H1 (cell line): ENCODE measurements around the gene FANCD2OS. TPM values are rescaled to one million over a fixed set of nuclear protein-coding genes. Genes with fewer than 3 reads are reported as not detected.

Experiments used
- CTCF ChIA-PET: fragments of 300-600 bp; sonication (Branson Sonifier 250); formaldehyde crosslinking; loops from one replicate; lab custom pipeline; 2021; ENCODE audit not compliant: partially characterized antibody; lab: Charles Lee
- POLR2A ChIA-PET: fragments of 300-600 bp; sonication (Branson Sonifier 250); formaldehyde crosslinking; loops from one replicate; lab custom pipeline; 2021; ENCODE audit warnings: inconsistent platforms; ENCODE audit not compliant: partially characterized antibody; lab: Charles Lee
- DNase-seq, 2 experiments: peaks; one replicate each; pipeline versions ENCODE4 v3.0.0 to v3.0.0-alpha.2; 2010 to 2022; ENCODE audit warnings: low spot score in 2 of 2, low read depth in 1 of 2, mixed read lengths in 1 of 2
- FAIRE-seq: peaks from 2 replicates; lab custom pipeline; 2011; peaks lifted over from hg19 to GRCh38; lab: Jason Lieb, UNC
- H2AFZ ChIP-seq: 2 replicates; pipeline ENCODE4 v1.8.1; 2012; ENCODE audit warnings: low read length, inconsistent platforms
- H2AK5ac ChIP-seq: 2 replicates; pipeline ENCODE4 v1.6.1; 2013; ENCODE audit warnings: low read depth, low read length
- H2BK120ac ChIP-seq: replicated peaks from 2 replicates; pipeline ENCODE3; 2013; ENCODE audit warnings: low read depth, low read length, inconsistent platforms
- H2BK12ac ChIP-seq: 2 replicates; pipeline ENCODE4 v1.6.1; 2013; ENCODE audit warnings: low read depth, low read length
- H2BK15ac ChIP-seq: 2 replicates; pipeline ENCODE4 v1.6.1; 2013; ENCODE audit warnings: low read length
- H2BK20ac ChIP-seq: 2 replicates; pipeline ENCODE4 v1.6.1; 2013; ENCODE audit warnings: low read length
- H2BK5ac ChIP-seq: 2 replicates; pipeline ENCODE4 v1.6.1; 2013; ENCODE audit warnings: low read depth, low read length
- H3K14ac ChIP-seq: 2 replicates; pipeline ENCODE4 v1.6.1; 2013; ENCODE audit warnings: inconsistent platforms; ENCODE audit not compliant: insufficient read length
- H3K18ac ChIP-seq: 2 replicates; pipeline ENCODE4 v1.6.1; 2013; ENCODE audit warnings: low read length; ENCODE audit errors: extremely low read depth
- H3K23ac ChIP-seq: 2 replicates; pipeline ENCODE4 v1.6.1; 2013; ENCODE audit warnings: inconsistent platforms; ENCODE audit not compliant: insufficient read length
- H3K23me2 ChIP-seq: 2 replicates; pipeline ENCODE4 v1.6.1; 2013; ENCODE audit warnings: low read depth, low read length
- H3K27ac ChIP-seq: 2 replicates; pipeline ENCODE4 v1.6.1; 2011; ENCODE audit warnings: low read depth, low read length, inconsistent platforms
- H3K27me3 ChIP-seq, 4 experiments: replicated peaks in 1 of 4; 1 replicate in 1 of 4; 2 replicates in 3 of 4; pipeline versions ENCODE4 v1.6.1 to v1.8.1; 2011 to 2013; ENCODE audit warnings: low read length in 3 of 4, mild to moderate bottlenecking in 3 of 4, inconsistent platforms in 2 of 4, mixed read lengths in 2 of 4, moderate library complexity in 1 of 4; ENCODE audit not compliant: control insufficient read depth in 3 of 4, insufficient read depth in 3 of 4; ENCODE audit errors: extremely low read depth in 1 of 4
- H3K36me3 ChIP-seq, 4 experiments: 2 replicates each; pipeline versions ENCODE4 v1.6.1 to v1.8.1; 2011 to 2013; ENCODE audit warnings: mild to moderate bottlenecking in 4 of 4, low read length in 3 of 4, moderate library complexity in 2 of 4, control low read depth in 1 of 4, inconsistent platforms in 1 of 4; ENCODE audit not compliant: insufficient read depth in 4 of 4, control insufficient read depth in 2 of 4
- H3K4ac ChIP-seq: replicated peaks from 2 replicates; pipeline ENCODE3; 2013; ENCODE audit warnings: low read length, low read depth, mixed read lengths, inconsistent platforms; ENCODE audit not compliant: insufficient read length
- H3K4me1 ChIP-seq, 4 experiments: replicated peaks in 1 of 4; 1 replicate in 1 of 4; 2 replicates in 3 of 4; pipeline versions ENCODE4 v1.6.1 to v1.8.1; 2011 to 2013; ENCODE audit warnings: low read length in 3 of 4, inconsistent platforms in 2 of 4, mixed read lengths in 1 of 4; ENCODE audit not compliant: insufficient read depth in 4 of 4, control insufficient read depth in 3 of 4
- H3K4me2 ChIP-seq, 2 experiments: 2 replicates each; pipeline versions ENCODE4 v1.6.1 to v1.8.1; 2011 to 2013; ENCODE audit warnings: low read depth in 2 of 2, low read length in 2 of 2, control low read depth in 1 of 2, inconsistent platforms in 1 of 2, mild to moderate bottlenecking in 1 of 2; ENCODE audit not compliant: insufficient read depth in 1 of 2
- H3K4me3 ChIP-seq, 4 experiments: fragments of 200-600, 300-600 bp in 1 of 4; sonication (generic), shearing (Covaris generic), sonication (Bioruptor Twin) in 1 of 4; 2 replicates each; pipeline versions ENCODE4 v1.5.1 to v1.8.1; 2011 to 2016; ENCODE audit warnings: low read length in 4 of 4, low read depth in 3 of 4, control low read depth in 2 of 4, inconsistent platforms in 2 of 4, mild to moderate bottlenecking in 2 of 4, mixed read lengths in 1 of 4, moderate library complexity in 1 of 4; ENCODE audit not compliant: insufficient read depth in 2 of 4; ENCODE audit errors: extremely low read depth in 1 of 4
- H3K56ac ChIP-seq: replicated peaks from 2 replicates; pipeline ENCODE3; 2013; ENCODE audit warnings: low read depth, mild to moderate bottlenecking, mixed read lengths, low read length, inconsistent platforms; ENCODE audit not compliant: insufficient read length
- H3K79me1 ChIP-seq: 2 replicates; pipeline ENCODE4 v1.6.1; 2013; ENCODE audit warnings: low read depth, low read length, control low read depth
- H3K79me2 ChIP-seq, 2 experiments: 2 replicates each; pipeline versions ENCODE4 v1.6.1 to v1.8.1; 2012 to 2013; ENCODE audit warnings: low read length in 2 of 2, mild to moderate bottlenecking in 2 of 2, inconsistent platforms in 1 of 2; ENCODE audit not compliant: insufficient read depth in 2 of 2, control insufficient read depth in 1 of 2
- H3K9ac ChIP-seq, 4 experiments: replicated peaks in 1 of 4; 1 replicate in 1 of 4; 2 replicates in 3 of 4; pipeline versions ENCODE4 v1.6.1 to v1.8.1; 2011 to 2013; ENCODE audit warnings: low read depth in 3 of 4, low read length in 3 of 4, control low read depth in 2 of 4, mild to moderate bottlenecking in 2 of 4, moderate library complexity in 2 of 4, inconsistent platforms in 1 of 4; ENCODE audit errors: extremely low read depth in 1 of 4
- H3K9me3 ChIP-seq, 2 experiments: 2 replicates each; pipeline versions ENCODE4 v1.6.1 to v1.8.1; 2012 to 2013; ENCODE audit warnings: mild to moderate bottlenecking in 2 of 2, moderate library complexity in 2 of 2, control low read depth in 1 of 2, inconsistent platforms in 1 of 2, low read depth in 1 of 2, low read length in 1 of 2, mixed read lengths in 1 of 2; ENCODE audit not compliant: insufficient read depth in 2 of 2
- H4K20me1 ChIP-seq, 2 experiments: replicated peaks in 1 of 2; 2 replicates each; pipeline versions ENCODE3 to v1.8.1; 2011 to 2013; ENCODE audit warnings: inconsistent platforms in 2 of 2, low read length in 2 of 2, mild to moderate bottlenecking in 1 of 2; ENCODE audit not compliant: insufficient read depth in 2 of 2, control insufficient read depth in 1 of 2
- H4K5ac ChIP-seq: 2 replicates; pipeline ENCODE4 v1.6.1; 2013; ENCODE audit warnings: low read length, low read depth, mixed read lengths, inconsistent platforms; ENCODE audit not compliant: insufficient read length
- H4K8ac ChIP-seq: 2 replicates; pipeline ENCODE4 v1.8.0; 2013; ENCODE audit warnings: mild to moderate bottlenecking, moderate library complexity, low read length, inconsistent platforms; ENCODE audit not compliant: insufficient read depth; ENCODE audit errors: extremely low read depth
- H4K91ac ChIP-seq: replicated peaks from 2 replicates; pipeline ENCODE3; 2013; ENCODE audit warnings: low read length, mixed read lengths, inconsistent platforms; ENCODE audit not compliant: insufficient read length
- BCL11A ChIP-seq, 2 experiments: IDR thresholded peaks; one replicate each; pipeline ENCODE4 v1.6.1; 2011; ENCODE audit warnings: low read depth in 2 of 2, low read length in 2 of 2, mild to moderate bottlenecking in 2 of 2
- BRCA1 ChIP-seq: IDR thresholded peaks from 2 replicates; pipeline ENCODE4 v1.6.1; 2012; ENCODE audit warnings: low read depth, low read length, improper control_type of control experiment
- CREB1 ChIP-seq: IDR thresholded peaks from 2 replicates; pipeline ENCODE4 v1.6.1; 2012; ENCODE audit warnings: inconsistent platforms
- EGR1 ChIP-seq: IDR thresholded peaks from 2 replicates; pipeline ENCODE4 v1.6.1; 2011; ENCODE audit warnings: low read depth, low read length, borderline replicate concordance
- JUND ChIP-seq: IDR thresholded peaks from 2 replicates; pipeline ENCODE4 v1.6.1; 2011; ENCODE audit warnings: mild to moderate bottlenecking, improper control_type of control experiment, low read length
- PHF8 ChIP-seq: fragments of 200-600 bp; sonication (generic); conservative IDR thresholded peaks from 2 replicates; pipeline ENCODE4 v1.7.1; 2012; ENCODE audit warnings: low read depth, mild to moderate bottlenecking, inconsistent platforms, low read length, moderate library complexity
- RNF2 ChIP-seq: fragments of 200-900, 300-1000 bp; sonication (generic); IDR thresholded peaks from 2 replicates; pipeline ENCODE4 v1.7.1; 2016; ENCODE audit warnings: borderline replicate concordance, low read depth, mild to moderate bottlenecking, antibody characterized with exemption, low read length; ENCODE audit not compliant: poor library complexity, severe bottlenecking; ENCODE audit errors: missing control alignments
- WGBS, 2 experiments: shearing (Covaris generic) in 1 of 2; methylation state at CpG; one replicate each; pipeline versions ENCODE4 v1.1.6 to v1.1.7; 2013 to 2015; ENCODE audit warnings: low lambda C conversion rate in 2 of 2, mixed read lengths in 2 of 2, inconsistent platforms in 1 of 2, low coverage in 1 of 2, missing lambda C conversion rate in 1 of 2; ENCODE audit not compliant: insufficient replicate concordance in 2 of 2, insufficient coverage in 1 of 2, insufficient read length in 1 of 2; ENCODE audit errors: extremely low coverage in 1 of 2, missing lambda C conversion rate in 1 of 2; 5-methylcytosine and 5-hydroxymethylcytosine counted together
- polyA plus RNA-seq, 7 experiments: library from polyadenylated mRNA; depleted of rRNA in 3 of 7; stranded (reverse) in 5 of 7; unstranded in 2 of 7; fragments of >200 nt in 5 of 7; fragments of 200-250 nt in 2 of 7; gene quantifications; 1 replicate in 5 of 7; 2 replicates in 1 of 7; 4 replicates in 1 of 7; pipeline versions ENCODE4 v1.2.1 to v1.2.3, GENCODE V29; 2011 to 2013; ENCODE audit warnings: missing spikeins in 2 of 7, mixed read lengths in 2 of 7
- total RNA-seq: library from RNA; stranded (reverse); fragmentation: NEBNext Ultra II Directional; extraction: Animal tissue kit (Norgen Biotek cat#: 25700); gene quantifications from 2 replicates; pipeline ENCODE4 v1.2.1, GENCODE V29; 2021

Gene FANCD2OS
- total and polyA plus RNA-seq, 2 of the 8 experiments (the other 6 are each of a cell fraction or from before 2014, with no cell fraction given) = not detected

DNA sequence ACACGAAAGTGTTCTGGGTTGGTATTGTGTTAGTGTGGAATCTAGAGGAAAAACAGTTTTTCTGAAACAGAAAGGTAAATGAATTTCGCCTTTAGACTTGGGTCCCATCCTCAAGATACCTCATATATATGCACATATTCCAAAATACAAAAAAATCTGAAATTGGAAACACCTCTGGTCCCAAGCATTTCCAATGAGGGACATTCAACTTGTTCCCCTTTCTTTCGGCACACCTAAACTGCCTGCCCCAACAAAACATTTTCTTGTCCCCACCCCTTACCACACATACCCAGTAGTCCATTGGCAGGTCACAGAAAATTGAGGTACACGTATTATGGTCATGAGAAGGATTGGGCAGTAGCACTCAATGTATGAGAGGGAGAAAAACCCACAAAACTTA is 47.6 kb upstream of the FANCD2OS start:
- H3K36me3 ChIP-seq = peaks cover 0 to 16% (median 9%) of the 10 kb centered on the region in 4 experiments; a peak in 5 of 8 replicates
- no peak overlapping the region for H3K56ac ChIP-seq
- H3K9ac ChIP-seq = no peak overlapping the region
- H4K5ac ChIP-seq = no peak overlapping the region
- H4K20me1 ChIP-seq = peaks cover 0 to 2% of the 10 kb centered on the region in 2 experiments
- H2BK120ac ChIP-seq = no peak overlapping the region
- H2BK20ac ChIP-seq = no peak overlapping the region
- H2BK5ac ChIP-seq = no peak overlapping the region
- H2AFZ ChIP-seq = no peak overlapping the region
- WGBS, 2 experiments = 90% methylated on average over 4 of the region's 4 CpGs; no CpG with 5 or more reads in 1 of the 2 experiments
- ChIA-PET CTCF (interaction anchor here (0.6 to 1.3 kb wide), 7 partner anchors 10 to 477 kb away, joined by 3 to 5 read pairs (median 3); no protein-coding TSS in a partner anchor), POLR2A (interaction anchor here (0.6 to 0.8 kb wide), 6 partner anchors 10 to 392 kb away, joined by 3 to 4 read pairs (median 4); no protein-coding TSS in a partner anchor)
- H2BK15ac ChIP-seq = no peak overlapping the region
- FAIRE-seq (no peak), DNase-seq (no peak)
- no peak overlapping the region for H4K8ac ChIP-seq
- H2AK5ac ChIP-seq = no peak overlapping the region
- no peak overlapping the region for H3K23ac ChIP-seq
- no peak overlapping the region for H3K4me2 ChIP-seq
- H3K23me2 ChIP-seq = no peaks in the 10 kb centered on the region
- no peak overlapping the region for H2BK12ac ChIP-seq
- no peaks in the 10 kb centered on the region; a peak in 1 of 7 replicates for H3K27me3 ChIP-seq
- no peaks in the 10 kb centered on the region for H3K4me1 ChIP-seq
- H3K9me3 ChIP-seq = no peaks in the 10 kb centered on the region
- no peak overlapping the region for H3K14ac ChIP-seq
- no peak overlapping the region for H3K4ac ChIP-seq
- no peaks in the 10 kb centered on the region for H3K79me2 ChIP-seq
- no peak overlapping the region for H3K18ac ChIP-seq
- no peaks in the 10 kb centered on the region for H3K79me1 ChIP-seq
- H3K4me3 ChIP-seq = no peak overlapping the region
- no peak overlapping the region for H4K91ac ChIP-seq
- H3K27ac ChIP-seq = no peak overlapping the region
- no peak for TF ChIP-seq JUND
- no peak for TF ChIP-seq BCL11A (IDR thresholded peaks at IDR 0.05; ENCODE audit: low read depth in 2 of 2, low read length in 2 of 2)
- TF ChIP-seq RNF2 = no peak
- TF ChIP-seq EGR1 = no peak
- TF ChIP-seq PHF8 = no peak
- TF ChIP-seq CREB1 = no peak
- no peak for TF ChIP-seq BRCA1
